GM20431 (cell line): ENCODE results near the gene OGFOD1.

ENCODE experiments used
- in situ Hi-C: fragments of 300-500 bp; cut with MseI, MboI; formaldehyde crosslinking; loops from one replicate; pipeline ENCODE4 v1.15.0; 2020; ENCODE audit warnings: low sequenced_read_pairs; ENCODE audit not compliant: unreplicated experiment

Gene OGFOD1

GRCh38 chr16:56450986-56451752, at the start of gene OGFOD1, which contains the start of gene NUDT21:
OGFOD1 (plus strand) TSS chr16:56451554; CDS start chr16:56451613, 59 bp downstream.
NUDT21 (minus strand) TSS chr16:56451332; CDS start chr16:56451202, 130 bp downstream.
- in situ Hi-C loops, result no loop called here

GRCh38 chr16:56405977-56406672, 45.2 kb upstream of the OGFOD1 start:
- in situ Hi-C loops, result no loop called here

GRCh38 chr16:56408379-56409098, 42.8 kb upstream of the OGFOD1 start:
- in situ Hi-C loops, result no loop called here

GRCh38 chr16:56409195-56409594, 42.2 kb upstream of the OGFOD1 start:
- in situ Hi-C loops, result no loop called here

GRCh38 chr16:56411123-56411522, 40.2 kb upstream of the OGFOD1 start:
- in situ Hi-C loops, result no loop called here

GRCh38 chr16:56411624-56412023, 39.7 kb upstream of the OGFOD1 start:
- in situ Hi-C loops, result no loop called here

GRCh38 chr16:56413381-56413780, 38.0 kb upstream of the OGFOD1 start:
- in situ Hi-C loops, result no loop called here

- in situ Hi-C loops, result no loop called here
These were observed 37.0 kb upstream of the OGFOD1 start for GRCh38 chr16:56414366-56414765.

- in situ Hi-C loops, result no loop called here
These were observed 35.5 kb upstream of the OGFOD1 start for GRCh38 chr16:56415875-56416274.

GRCh38 chr16:56417138-56417537, 34.2 kb upstream of the OGFOD1 start:
- in situ Hi-C loops, result no loop called here

- in situ Hi-C loops, result no loop called here
These were observed 31.4 kb upstream of the OGFOD1 start for GRCh38 chr16:56419740-56420548.

- in situ Hi-C loops, result no loop called here
These were observed 30.7 kb upstream of the OGFOD1 start for GRCh38 chr16:56420613-56421012.

GRCh38 chr16:56421313-56421712, 30.0 kb upstream of the OGFOD1 start:
- in situ Hi-C loops, result no loop called here

- in situ Hi-C loops, result no loop called here
These were observed 29.2 kb upstream of the OGFOD1 start for GRCh38 chr16:56421976-56422669.

GRCh38 chr16:56422896-56423441, 28.4 kb upstream of the OGFOD1 start:
- in situ Hi-C loops, result no loop called here

- in situ Hi-C loops, result no loop called here
These were observed 27.6 kb upstream of the OGFOD1 start for GRCh38 chr16:56423584-56424403.

- in situ Hi-C loops, result no loop called here
These were observed 27.0 kb upstream of the OGFOD1 start for GRCh38 chr16:56424404-56424764.

GRCh38 chr16:56424791-56425438, 26.4 kb upstream of the OGFOD1 start:
- in situ Hi-C loops, result no loop called here
